KOPT-K1 (cell line): ENCODE measurements around the gene NUDT12.

Experiments
- H3K27ac ChIP-seq: fragments of 200-600 bp; sonication (generic); 2 replicates; pipeline ENCODE4 v1.5.1; 2016; ENCODE audit warnings: antibody characterized with exemption, mild to moderate bottlenecking, low read depth, low read length; ENCODE audit not compliant: poor library complexity, severe bottlenecking
- H3K36me3 ChIP-seq: fragments of 200-600 bp; sonication (generic); 2 replicates; pipeline ENCODE4 v1.5.1; 2017; ENCODE audit warnings: antibody characterized with exemption, mild to moderate bottlenecking, low read length, moderate library complexity; ENCODE audit not compliant: insufficient read depth
- H3K9me3 ChIP-seq: fragments of 200-600 bp; sonication (generic); 2 replicates; pipeline ENCODE4 v1.5.1; 2017; ENCODE audit warnings: antibody characterized with exemption, low read length, mild to moderate bottlenecking; ENCODE audit not compliant: insufficient read depth, poor library complexity, severe bottlenecking

NUDT12 gene

GRCh38 chr5:103569313-103570060 lies 6.9 kb upstream of the NUDT12 start:
- H3K27ac ChIP-seq, result no peak overlapping the region
- no peaks in the 10 kb centered on the region for H3K36me3 ChIP-seq
- no peaks in the 10 kb centered on the region for H3K9me3 ChIP-seq

- Histone ChIP-seq H3K36me3 (no peaks in the 10 kb centered on the region), H3K9me3 (no peaks in the 10 kb centered on the region), H3K27ac (no peak overlapping the region)
These were observed 3.1 kb upstream of the NUDT12 start for GRCh38 chr5:103565719-103566118.

DNA sequence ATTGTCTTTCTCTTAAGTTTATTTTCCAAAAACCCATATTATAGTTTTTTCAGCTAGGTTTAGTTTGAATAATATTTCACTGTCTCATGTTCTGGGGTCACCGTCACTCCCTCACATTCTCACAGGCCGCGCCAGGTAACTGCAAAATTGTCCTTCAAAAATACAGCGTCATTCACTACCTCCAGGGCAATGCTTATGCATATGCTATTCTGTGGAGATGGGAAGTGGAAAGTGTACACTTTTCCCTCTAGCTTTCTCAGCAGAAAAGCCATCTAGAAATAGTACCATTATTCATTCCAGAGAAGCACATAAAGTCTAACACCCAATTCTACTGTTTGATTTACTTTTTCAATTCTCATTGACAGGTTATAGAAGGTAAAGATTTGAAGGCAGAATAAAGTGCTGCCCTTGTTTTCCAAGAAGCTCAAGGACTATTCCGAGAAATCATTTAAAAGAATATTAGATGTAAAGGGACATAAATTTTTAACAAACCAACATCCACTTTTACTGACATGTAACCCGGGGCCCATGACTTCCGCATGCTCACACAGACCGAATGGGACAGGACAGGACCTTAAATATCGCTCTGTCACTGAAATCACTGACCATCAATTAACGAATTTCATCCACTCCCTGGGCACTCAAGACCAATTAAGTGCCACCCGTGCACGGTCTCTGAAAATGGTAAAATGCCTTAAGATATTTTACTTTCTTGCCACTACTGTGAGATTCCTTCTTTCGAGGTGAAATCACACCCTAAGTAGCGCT lies 720 bp downstream of the NUDT12 start:
- Histone ChIP-seq H3K27ac (no peak overlapping the region), H3K9me3 (no peaks in the 10 kb centered on the region), H3K36me3 (no peaks in the 10 kb centered on the region)

DNA sequence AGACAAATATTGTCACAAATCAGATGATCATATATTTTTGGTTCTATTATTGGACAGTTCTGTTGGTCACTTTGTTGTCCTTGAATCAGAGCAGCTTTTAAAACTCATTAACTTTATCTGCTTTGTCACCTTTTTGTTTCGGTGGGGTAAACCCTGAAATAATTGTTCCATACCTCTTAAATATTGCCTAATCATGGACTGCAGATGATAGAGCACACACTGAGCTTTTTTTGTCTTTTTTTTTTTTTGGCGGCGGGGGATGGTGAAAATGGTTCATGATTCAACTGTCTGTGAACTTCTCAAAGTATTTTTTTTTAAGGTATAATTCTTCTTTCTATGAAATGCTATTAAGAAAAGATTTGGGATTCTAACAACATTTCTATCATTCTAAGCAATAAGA lies 1.8 kb downstream of the NUDT12 start:
- Histone ChIP-seq H3K36me3 (no peaks in the 10 kb centered on the region), H3K9me3 (no peaks in the 10 kb centered on the region), H3K27ac (no peak overlapping the region)

GRCh38 chr5:103546858-103547257 lies 15.7 kb downstream of the NUDT12 start:
- H3K27ac ChIP-seq, result no peak overlapping the region
- no peaks in the 10 kb centered on the region for H3K9me3 ChIP-seq
- no peaks in the 10 kb centered on the region for H3K36me3 ChIP-seq

- Histone ChIP-seq H3K9me3 (no peaks in the 10 kb centered on the region), H3K27ac (no peak overlapping the region), H3K36me3 (no peaks in the 10 kb centered on the region)
These were observed 20.1 kb downstream of the NUDT12 start for GRCh38 chr5:103542441-103542840.

GRCh38 chr5:103541569-103541968 lies 21.0 kb downstream of the NUDT12 start:
- Histone ChIP-seq H3K27ac (no peak overlapping the region), H3K36me3 (no peaks in the 10 kb centered on the region), H3K9me3 (no peaks in the 10 kb centered on the region)

- Histone ChIP-seq H3K9me3 (no peaks in the 10 kb centered on the region), H3K36me3 (no peaks in the 10 kb centered on the region), H3K27ac (no peak overlapping the region)
These were observed 21.5 kb downstream of the NUDT12 start for GRCh38 chr5:103541114-103541513.

DNA sequence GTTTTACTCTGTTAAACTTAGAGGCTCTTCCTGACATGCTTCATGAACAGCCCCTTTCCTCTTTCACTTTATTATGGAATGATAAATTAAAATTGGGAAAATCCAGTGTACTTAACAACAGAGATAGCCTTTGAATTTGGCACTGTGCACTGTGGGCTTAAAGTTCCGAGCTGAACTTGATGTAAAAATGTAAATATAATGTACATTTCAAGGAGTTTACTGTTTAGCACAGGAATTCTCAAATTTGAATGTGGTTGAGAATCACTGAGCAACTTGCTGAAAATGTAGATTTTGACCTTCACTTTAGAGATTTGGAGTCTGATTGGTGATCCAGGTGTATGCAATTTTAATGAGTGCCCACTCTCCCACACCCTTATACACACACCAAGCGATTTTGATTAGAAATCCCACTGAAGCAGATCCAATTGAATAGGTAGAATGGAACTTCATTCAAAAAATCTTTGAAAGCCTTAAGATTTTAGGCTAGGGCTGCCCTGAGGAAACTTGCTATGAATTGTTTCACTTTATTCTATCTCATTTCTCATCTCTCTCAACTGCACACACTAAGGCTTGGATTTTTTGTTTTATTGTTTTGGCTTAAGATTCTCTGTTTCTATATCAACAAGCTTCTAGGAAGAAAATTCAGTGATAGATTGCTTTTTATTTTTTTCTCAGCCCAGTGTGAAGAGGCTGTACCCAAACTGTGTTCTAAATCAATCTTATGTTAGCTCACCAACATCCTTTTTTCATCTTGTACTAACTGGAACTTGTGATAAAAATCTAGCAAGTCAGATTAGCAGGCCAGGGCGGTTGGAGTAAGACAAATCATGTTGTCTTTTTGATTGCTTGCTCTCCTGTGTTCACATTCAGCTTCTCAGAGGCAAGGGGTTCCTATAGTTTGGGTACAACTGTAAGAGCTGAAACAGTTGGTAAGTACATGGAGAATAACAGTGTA lies 22.9 kb downstream of the NUDT12 start:
- Histone ChIP-seq H3K36me3 (no peaks in the 10 kb centered on the region), H3K9me3 (no peaks in the 10 kb centered on the region), H3K27ac (no peak overlapping the region)

GRCh38 chr5:103532086-103532734 lies 30.4 kb downstream of the NUDT12 start:
- H3K36me3 ChIP-seq, result no peaks in the 10 kb centered on the region
- no peaks in the 10 kb centered on the region for H3K9me3 ChIP-seq
- no peak overlapping the region for H3K27ac ChIP-seq

DNA sequence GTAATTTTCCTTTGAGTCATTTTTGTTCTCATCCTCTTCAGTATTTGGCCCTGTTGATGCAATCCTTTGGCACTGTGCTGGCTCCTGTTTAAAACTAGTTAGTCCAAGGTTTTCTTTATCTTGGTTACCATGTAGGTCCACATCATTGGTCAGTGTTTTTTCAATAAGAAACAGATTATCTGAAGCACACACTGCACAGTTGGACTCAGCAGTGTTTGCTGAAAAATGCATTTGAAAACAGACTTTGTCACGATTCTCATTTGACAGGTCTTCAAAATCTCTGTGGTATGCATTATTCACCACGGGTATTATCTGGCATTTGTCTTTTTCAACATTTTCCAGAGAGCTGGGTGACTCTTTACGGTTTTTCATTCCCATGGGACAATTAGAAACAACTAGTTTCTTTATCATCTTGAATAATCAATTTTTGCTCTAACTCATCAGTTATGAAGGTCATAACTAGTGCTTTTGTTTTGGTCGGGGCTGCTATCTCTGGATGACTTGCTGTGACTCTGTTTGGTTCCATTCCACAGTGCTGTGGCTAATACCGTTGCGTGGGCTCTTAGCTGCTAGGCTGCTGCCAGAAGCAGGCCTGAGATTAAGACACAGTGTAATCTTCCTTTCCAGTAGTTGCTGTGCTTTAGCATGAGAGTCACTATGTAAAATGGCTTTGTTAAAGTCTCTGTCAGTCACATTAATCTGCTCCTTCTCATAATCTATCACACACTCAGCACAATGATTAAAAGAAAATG lies 36.2 kb downstream of the NUDT12 start:
- Histone ChIP-seq H3K36me3 (no peaks in the 10 kb centered on the region), H3K9me3 (no peaks in the 10 kb centered on the region), H3K27ac (no peak overlapping the region)

DNA sequence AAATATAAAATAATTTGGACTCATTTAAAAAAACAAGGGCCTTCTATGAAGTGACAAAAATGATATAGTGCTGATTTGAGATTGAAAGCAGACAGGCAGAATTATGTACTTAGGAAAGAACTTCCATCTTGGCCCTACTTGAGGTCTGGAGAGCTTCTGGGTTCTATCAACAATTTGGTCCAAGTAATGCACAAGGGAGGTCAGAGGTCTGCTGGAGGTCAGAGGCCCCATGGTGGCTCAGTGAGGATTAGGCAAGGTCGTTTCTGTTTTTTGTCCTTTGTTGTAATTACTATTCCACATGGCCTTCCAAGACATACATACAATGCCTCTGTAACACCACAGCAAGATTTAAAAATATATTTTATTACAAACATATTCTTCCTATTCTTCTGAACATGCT lies 37.2 kb downstream of the NUDT12 start:
- Histone ChIP-seq H3K27ac (no peak overlapping the region), H3K9me3 (no peaks in the 10 kb centered on the region), H3K36me3 (no peaks in the 10 kb centered on the region)

- Histone ChIP-seq H3K9me3 (no peaks in the 10 kb centered on the region), H3K27ac (no peak overlapping the region), H3K36me3 (no peaks in the 10 kb centered on the region)
These were observed 39.3 kb downstream of the NUDT12 start for GRCh38 chr5:103523319-103523718.

- Histone ChIP-seq H3K9me3 (no peaks in the 10 kb centered on the region), H3K27ac (no peak overlapping the region), H3K36me3 (no peaks in the 10 kb centered on the region)
These were observed 40.0 kb downstream of the NUDT12 start for GRCh38 chr5:103522586-103522985.
